Gastroesophageal sphincter (tissue), 4 donors: ENCODE results near the gene PACS1. TPM values are rescaled to one million over a fixed set of nuclear protein-coding genes. Genes with fewer than 3 reads are reported as not detected.
A peak's percentile ranks its signal among the peaks of the same experiment; 100 is the strongest.

Experiments
- ATAC-seq: fragments of 150-250 bp; one replicate; pipeline ENCODE4 v1.9.1; 2016; ENCODE audit warnings: mild to moderate bottlenecking, moderate library complexity
- H3K27ac ChIP-seq, 4 donors: fragments of 200-600 bp; sonication (generic) in 3 of 4; 1 replicate in 3 of 4; 2 replicates in 1 of 4; pipeline ENCODE4 v1.5.1; 2016 to 2019
- H3K27me3 ChIP-seq: fragments of 200-600 bp; sonication (generic); one replicate; pipeline ENCODE4 v1.5.1; 2019
- H3K36me3 ChIP-seq, 2 donors: fragments of 200-600 bp; sonication (generic); one replicate each; pipeline ENCODE4 v1.5.1; 2019; ENCODE audit warnings: control low read depth in 1 of 2
- H3K4me1 ChIP-seq, 3 donors: fragments of 200-600 bp; sonication (generic); 1 replicate in 2 of 3; 2 replicates in 1 of 3; pipeline ENCODE4 v1.5.1; 2016 to 2019; ENCODE audit warnings: control low read depth in 2 of 3
- H3K4me3 ChIP-seq, 2 donors: fragments of 200-600 bp; sonication (generic); one replicate each; pipeline ENCODE4 v1.5.1; 2019; ENCODE audit warnings: mild to moderate bottlenecking in 1 of 2, moderate library complexity in 1 of 2
- H3K9me3 ChIP-seq, 3 donors: fragments of 200-600 bp; sonication (generic); one replicate each; pipeline ENCODE4 v1.5.1; 2017 to 2019; ENCODE audit warnings: control low read depth in 2 of 3
- EP300 ChIP-seq: sonication (generic); formaldehyde crosslinking; IDR thresholded peaks from one replicate; pipeline ENCODE4 v1.6.1; 2017; ENCODE audit warnings: antibody characterized with exemption, mild to moderate bottlenecking
- POLR2A ChIP-seq, 2 donors: fragments of 450-650 bp; IDR thresholded peaks; one replicate each; pipeline ENCODE4 v1.6.1; 2017; ENCODE audit warnings: antibody characterized with exemption in 2 of 2, mild to moderate bottlenecking in 2 of 2, moderate library complexity in 1 of 2
- POLR2AphosphoS5 ChIP-seq: sonication (generic); formaldehyde crosslinking; IDR thresholded peaks from one replicate; pipeline ENCODE4 v1.6.1; 2017; ENCODE audit warnings: antibody characterized with exemption
- WGBS, 2 donors: methylation state at CpG; one replicate each; pipeline ENCODE4 v1.1.5; 2018; ENCODE audit warnings: low coverage in 1 of 2; 5-methylcytosine and 5-hydroxymethylcytosine counted together
- total RNA-seq, 4 donors: library from RNA; depleted of rRNA; stranded (reverse); fragments of >200 nt; gene quantifications; one replicate each; pipeline ENCODE4 v1.1.0, GENCODE V29; 2016
- TF ChIP-seq, protein P1 (sequence below), 4 experiments: fragments of 200-600 bp in 2 of 4; fragments of 450-650 bp in 2 of 4; sonication (generic) in 1 of 4; IDR thresholded peaks; one replicate each; pipeline ENCODE4 v1.5.1; 2017 to 2019; ENCODE audit warnings: antibody characterized with exemption in 4 of 4, mild to moderate bottlenecking in 2 of 4, moderate library complexity in 2 of 4

The PACS1 gene
- total RNA-seq, 4 donors from 2014 or later, result 32.7 to 81.8 (median 38.2) TPM

DNA sequence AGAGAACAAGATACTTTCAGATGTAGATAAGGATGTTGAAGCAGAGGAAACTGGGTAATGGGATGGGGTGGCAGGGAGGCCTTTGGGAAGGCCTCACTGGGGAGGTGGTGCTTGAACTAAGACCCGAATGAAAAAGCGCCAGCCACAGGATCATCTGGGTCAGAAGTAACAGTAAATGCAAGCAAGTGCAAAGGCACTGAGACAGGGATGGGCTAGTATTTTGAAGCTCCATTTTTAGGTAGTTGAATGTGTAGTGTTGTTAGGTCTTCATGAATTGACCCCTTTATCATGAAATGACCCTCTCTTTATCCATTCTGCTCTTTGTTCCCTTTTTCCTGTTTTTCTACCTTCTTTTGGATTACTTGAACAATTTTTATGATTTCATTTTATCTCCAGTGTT is 6.2 kb upstream of the PACS1 start:
- ATAC-seq, result no peak
- peaks cover 3 to 12% (median 10%) of the 10 kb centered on the region in 3 donors for H3K4me1 ChIP-seq

DNA sequence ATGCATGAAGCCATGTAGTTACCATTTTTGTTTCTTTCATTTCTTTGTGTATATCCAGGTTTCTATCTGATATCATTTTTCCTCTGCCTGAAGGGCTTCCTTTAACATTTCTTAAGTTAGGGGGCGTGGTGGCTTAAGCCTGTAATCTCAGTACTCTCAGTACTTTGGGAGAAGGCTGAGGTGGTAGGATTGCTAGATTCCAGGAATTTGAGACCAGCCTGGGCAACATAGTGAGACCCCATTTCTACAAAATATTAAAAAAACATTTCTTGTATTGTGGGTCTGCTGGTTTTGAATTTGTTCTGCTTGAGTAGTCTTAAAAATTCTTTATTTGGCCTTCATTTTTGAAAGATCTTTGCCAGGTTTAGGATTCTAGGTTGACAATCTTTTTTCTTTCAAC is 5.5 kb upstream of the PACS1 start:
- H3K4me3 ChIP-seq, result no peak overlapping the region
- H3K36me3 ChIP-seq, result peaks cover 7 to 92% of the 10 kb centered on the region in 2 donors
- 100% methylated on average over 1 of the region's 1 CpG for WGBS, 2 donors
- no peak overlapping the region for H3K27ac ChIP-seq
- no peak for ATAC-seq
- TF ChIP-seq POLR2AphosphoS5 (no peak), POLR2A (IDR thresholded peaks at IDR 0.05) (no peak), EP300 (no peak)
- TF ChIP-seq, protein P1, sequence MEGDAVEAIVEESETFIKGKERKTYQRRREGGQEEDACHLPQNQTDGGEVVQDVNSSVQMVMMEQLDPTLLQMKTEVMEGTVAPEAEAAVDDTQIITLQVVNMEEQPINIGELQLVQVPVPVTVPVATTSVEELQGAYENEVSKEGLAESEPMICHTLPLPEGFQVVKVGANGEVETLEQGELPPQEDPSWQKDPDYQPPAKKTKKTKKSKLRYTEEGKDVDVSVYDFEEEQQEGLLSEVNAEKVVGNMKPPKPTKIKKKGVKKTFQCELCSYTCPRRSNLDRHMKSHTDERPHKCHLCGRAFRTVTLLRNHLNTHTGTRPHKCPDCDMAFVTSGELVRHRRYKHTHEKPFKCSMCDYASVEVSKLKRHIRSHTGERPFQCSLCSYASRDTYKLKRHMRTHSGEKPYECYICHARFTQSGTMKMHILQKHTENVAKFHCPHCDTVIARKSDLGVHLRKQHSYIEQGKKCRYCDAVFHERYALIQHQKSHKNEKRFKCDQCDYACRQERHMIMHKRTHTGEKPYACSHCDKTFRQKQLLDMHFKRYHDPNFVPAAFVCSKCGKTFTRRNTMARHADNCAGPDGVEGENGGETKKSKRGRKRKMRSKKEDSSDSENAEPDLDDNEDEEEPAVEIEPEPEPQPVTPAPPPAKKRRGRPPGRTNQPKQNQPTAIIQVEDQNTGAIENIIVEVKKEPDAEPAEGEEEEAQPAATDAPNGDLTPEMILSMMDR (IDR thresholded peaks at IDR 0.05), result no peak
- H3K27me3 ChIP-seq, result no peaks in the 10 kb centered on the region
- peaks cover 3 to 19% (median 14%) of the 10 kb centered on the region in 3 donors for H3K4me1 ChIP-seq
- H3K9me3 ChIP-seq, result no peaks in the 10 kb centered on the region

More for the DNA sequence above, 6.2 kb upstream of the PACS1 start:
- WGBS, 2 donors, result 94% methylated on average over 2 of the region's 2 CpGs; no CpG with 5 or more reads in 1 of the 2 donors
- no peak for TF ChIP-seq POLR2AphosphoS5
- no peak for TF ChIP-seq POLR2A (IDR thresholded peaks at IDR 0.05)
- H3K27me3 ChIP-seq, result no peaks in the 10 kb centered on the region
- H3K9me3 ChIP-seq, result no peaks in the 10 kb centered on the region
- no peak overlapping the region for H3K4me3 ChIP-seq
- H3K36me3 ChIP-seq, result peaks cover 7 to 98% of the 10 kb centered on the region in 2 donors
- H3K27ac ChIP-seq, result no peak overlapping the region

DNA sequence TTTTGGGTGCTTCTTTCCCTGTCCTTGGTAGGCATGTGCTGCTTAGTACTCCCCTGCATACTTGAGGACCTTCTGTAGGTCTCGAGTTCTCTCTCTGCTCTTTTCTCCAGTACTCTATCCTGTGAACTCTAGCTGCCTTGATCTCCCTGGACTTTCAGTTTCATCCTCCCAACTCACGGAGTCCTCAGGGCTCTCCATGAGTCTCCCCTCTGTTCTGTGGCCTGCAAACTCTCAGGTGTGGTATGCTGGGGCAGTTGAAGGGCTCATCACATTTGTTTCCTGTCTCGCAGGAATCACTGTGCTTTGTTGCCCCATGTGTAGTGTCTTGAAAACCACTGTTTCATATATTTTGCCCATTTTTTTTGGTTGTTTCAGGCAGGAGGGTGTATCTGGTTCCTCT is 3.3 kb upstream of the PACS1 start:
- Histone ChIP-seq H3K27me3 (no peaks in the 10 kb centered on the region), H3K4me3 (no peak overlapping the region), H3K9me3 (no peaks in the 10 kb centered on the region), H3K36me3 (peaks cover 6 to 70% of the 10 kb centered on the region in 2 donors), H3K27ac (peak overlapping the region in 1 of 4 donors; percentile 95), H3K4me1 (peaks cover 3 to 32% (median 18%) of the 10 kb centered on the region in 3 donors)
- ATAC-seq, result no peak
- no peak for TF ChIP-seq EP300
- TF ChIP-seq, protein P1 (IDR thresholded peaks at IDR 0.05), result no peak
- 77 to 84% methylated on average over 2 of the region's 3 CpGs for WGBS, 2 donors

DNA sequence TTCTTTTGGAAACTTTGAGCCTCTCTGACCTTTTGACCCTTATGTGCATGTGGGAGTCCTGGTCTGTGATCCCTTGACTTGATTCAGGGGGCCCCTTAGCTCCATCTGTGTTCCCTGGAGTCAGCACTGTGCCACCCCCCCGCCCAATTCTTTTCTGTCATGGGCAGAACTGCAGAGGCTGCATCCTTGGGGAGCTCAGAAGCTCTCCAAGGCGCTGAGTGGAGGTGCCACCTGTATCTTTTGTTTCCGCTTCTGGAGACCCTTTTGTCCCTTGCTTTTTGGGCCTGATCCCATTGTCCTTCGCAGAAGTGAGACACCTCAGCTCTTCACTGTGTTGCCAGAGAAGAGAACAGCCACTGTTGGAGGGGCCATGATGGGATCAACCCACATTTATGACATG is 2.4 kb upstream of the PACS1 start:
- H3K9me3 ChIP-seq, result no peaks in the 10 kb centered on the region
- ATAC-seq, result no peak
- H3K27me3 ChIP-seq, result no peaks in the 10 kb centered on the region
- TF ChIP-seq, protein P1 (IDR thresholded peaks at IDR 0.05), result no peak
- TF ChIP-seq POLR2A (IDR thresholded peaks at IDR 0.05) (no peak), POLR2AphosphoS5 (no peak), EP300 (no peak)
- peak overlapping the region in 3 of 4 donors; percentile 90 to 95 (median 91) for H3K27ac ChIP-seq
- no peak overlapping the region for H3K4me3 ChIP-seq
- H3K4me1 ChIP-seq, result peaks cover 3 to 41% (median 18%) of the 10 kb centered on the region in 3 donors
- WGBS, 2 donors, result no CpG with 5 or more reads among the region's 4 CpGs
- H3K36me3 ChIP-seq, result peaks cover 4 to 61% of the 10 kb centered on the region in 2 donors

DNA sequence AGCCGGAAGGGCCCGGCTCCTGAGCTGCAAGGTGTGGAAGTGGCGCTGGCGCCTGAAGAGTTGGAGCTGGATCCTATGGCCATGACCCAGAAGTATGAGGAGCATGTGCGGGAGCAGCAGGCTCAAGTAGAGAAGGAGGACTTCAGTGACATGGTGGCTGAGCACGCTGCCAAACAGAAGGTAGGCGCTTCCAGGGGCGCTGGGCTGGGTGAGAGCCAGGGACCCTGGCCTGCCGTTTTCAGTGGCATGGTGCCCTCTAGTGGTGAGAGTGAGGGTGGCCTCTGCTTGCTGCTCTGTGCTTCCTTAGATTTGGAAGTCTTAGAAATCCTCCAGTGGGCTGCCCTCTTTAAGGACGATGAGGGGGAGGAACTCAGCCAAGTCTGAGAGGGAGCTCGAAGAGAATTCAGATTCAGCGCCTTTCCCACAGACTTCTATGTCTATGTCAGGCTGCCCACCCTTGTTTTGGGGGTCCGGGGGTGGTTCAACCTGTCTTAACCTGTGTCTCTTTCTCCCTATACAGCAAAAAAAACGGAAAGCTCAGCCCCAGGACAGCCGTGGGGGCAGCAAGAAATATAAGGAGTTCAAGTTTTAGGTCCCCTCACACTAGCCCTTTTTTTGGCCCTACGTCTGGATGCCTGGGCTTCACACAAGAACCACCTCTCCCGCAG is 1.8 kb upstream of the PACS1 start:
- Histone ChIP-seq H3K36me3 (peaks cover 4 to 54% of the 10 kb centered on the region in 2 donors), H3K27ac (peak overlapping the region; percentile 85 to 95 (median 90)), H3K27me3 (no peaks in the 10 kb centered on the region), H3K4me1 (peaks cover 3 to 45% (median 18%) of the 10 kb centered on the region in 3 donors), H3K4me3 (no peak overlapping the region), H3K9me3 (no peaks in the 10 kb centered on the region)
- peak; percentile 27 for ATAC-seq
- no peak for TF ChIP-seq POLR2A (IDR thresholded peaks at IDR 0.05)
- TF ChIP-seq, protein P1 (IDR thresholded peaks at IDR 0.05), result peak; percentile 76 to 93 (median 86)
- WGBS, 2 donors, result 27 to 43% methylated on average over 2 to 3 of the region's 17 CpGs
